ENCODE results near the gene CD14.
"Not testable (repeated sequence)": the region's sequence is repeated elsewhere in the genome, so short reads cannot be mapped to it uniquely, and the experiment has no call there.

CD14 gene

DNA sequence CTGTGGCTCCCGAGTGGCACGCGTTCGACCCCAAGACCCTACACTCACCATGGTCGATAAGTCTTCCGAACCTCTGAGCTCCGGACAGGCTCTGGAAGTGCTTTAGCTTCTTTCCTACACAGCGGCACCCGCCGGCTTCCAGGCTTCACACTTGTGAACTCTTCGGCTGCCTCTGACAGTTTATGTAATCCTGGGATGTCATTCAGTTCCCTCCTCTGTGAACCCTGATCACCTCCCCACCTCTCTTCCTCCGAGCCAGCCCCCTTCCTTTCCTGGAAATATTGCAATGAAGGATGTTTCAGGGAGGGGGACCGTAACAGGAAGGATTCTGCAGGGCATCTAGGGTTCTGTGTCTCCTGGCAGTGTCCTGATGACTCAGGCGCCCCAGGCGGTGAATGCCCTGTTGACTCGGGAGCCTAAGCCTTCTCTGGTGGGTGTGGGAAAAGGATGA lies at the start of gene CD14:
TSS of gene CD14 (minus strand) at position 155 of the 451 bp plus-strand sequence. CDS start at position 51, 104 bp downstream.
- DNase-seq (ENCODE audit: low read depth), result no peak

DNA sequence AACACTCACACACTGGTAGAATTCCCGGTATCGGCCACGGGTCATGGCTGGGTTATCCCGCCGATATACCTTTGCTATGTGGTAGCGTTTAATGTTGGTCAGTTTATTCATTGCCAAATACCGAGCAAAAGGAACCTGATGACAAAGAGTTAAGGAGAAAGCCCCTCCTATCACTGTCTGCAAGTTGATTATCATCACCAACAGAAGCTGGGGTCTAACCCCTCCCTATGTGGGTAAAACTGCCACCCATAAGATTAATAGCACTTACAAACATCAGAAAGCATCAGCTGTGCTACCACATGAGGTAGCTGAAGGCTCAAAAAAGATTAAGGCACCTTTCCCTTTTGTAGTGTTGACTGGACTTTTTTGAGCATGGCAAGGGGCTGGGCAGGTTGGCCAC lies 46.0 kb upstream of the CD14 start:
- no peak for DNase-seq (ENCODE audit: low read depth)

DNA sequence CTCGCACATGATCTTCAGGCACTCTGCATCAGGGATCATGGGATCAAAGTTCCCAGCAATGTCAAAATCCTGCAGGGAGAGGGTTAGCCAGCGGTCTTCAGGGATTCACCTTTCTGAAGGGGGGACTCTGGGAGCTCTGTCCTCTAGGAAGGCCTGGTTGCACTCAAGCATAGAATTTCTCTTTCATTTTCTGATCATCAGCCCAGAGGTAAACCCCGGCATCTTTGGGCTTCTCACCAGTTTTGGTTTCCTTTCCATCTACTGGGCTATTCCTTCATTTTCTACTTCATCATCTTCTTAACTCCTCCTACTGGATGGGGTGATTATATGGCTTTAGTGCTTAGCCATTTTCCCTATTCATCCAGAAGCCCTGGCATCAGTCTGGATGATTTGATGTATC lies 45.0 kb upstream of the CD14 start:
- DNase-seq (ENCODE audit: low read depth), result no peak

DNA sequence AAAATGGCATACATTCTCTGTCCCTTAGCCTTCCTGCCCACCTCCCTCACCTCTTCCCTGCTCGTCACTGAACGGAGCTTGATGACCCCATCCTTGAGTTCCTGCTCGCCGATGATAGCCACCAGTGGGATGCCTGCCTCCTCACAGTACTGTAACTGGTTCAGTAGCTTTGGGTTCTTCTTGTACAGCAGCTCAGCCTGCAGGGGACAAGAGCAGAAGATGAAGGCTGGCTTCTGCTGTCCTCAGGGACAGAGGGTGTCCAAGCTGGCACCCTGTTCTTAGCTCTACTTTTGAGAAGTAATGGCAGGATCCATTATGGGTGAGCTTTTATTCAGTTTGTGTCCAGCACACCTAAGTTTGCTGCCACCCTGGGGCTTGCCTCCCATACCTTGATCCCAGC lies 41.7 kb upstream of the CD14 start:
- no peak for DNase-seq (ENCODE audit: low read depth)

DNA sequence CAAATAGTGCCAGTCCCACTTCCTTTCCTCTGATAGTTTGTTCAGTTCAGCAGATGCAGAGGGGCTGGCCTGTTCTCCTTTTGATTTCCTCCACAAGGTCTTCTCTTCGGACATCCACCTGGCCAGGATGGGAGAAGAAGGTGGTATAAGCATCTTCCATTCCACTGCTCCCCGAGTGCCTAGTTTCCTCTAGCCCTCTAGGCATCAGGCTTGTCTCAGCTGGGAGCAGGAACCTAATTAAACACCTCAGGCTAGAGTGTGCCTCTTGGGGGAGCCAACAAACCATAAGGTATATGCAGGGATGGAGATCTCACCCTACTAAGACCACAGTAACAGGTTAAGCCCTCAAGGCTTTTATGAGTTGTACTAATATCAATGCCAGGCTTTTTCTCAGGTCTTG lies 41.2 kb upstream of the CD14 start:
- no peak for DNase-seq (ENCODE audit: low read depth)

DNA sequence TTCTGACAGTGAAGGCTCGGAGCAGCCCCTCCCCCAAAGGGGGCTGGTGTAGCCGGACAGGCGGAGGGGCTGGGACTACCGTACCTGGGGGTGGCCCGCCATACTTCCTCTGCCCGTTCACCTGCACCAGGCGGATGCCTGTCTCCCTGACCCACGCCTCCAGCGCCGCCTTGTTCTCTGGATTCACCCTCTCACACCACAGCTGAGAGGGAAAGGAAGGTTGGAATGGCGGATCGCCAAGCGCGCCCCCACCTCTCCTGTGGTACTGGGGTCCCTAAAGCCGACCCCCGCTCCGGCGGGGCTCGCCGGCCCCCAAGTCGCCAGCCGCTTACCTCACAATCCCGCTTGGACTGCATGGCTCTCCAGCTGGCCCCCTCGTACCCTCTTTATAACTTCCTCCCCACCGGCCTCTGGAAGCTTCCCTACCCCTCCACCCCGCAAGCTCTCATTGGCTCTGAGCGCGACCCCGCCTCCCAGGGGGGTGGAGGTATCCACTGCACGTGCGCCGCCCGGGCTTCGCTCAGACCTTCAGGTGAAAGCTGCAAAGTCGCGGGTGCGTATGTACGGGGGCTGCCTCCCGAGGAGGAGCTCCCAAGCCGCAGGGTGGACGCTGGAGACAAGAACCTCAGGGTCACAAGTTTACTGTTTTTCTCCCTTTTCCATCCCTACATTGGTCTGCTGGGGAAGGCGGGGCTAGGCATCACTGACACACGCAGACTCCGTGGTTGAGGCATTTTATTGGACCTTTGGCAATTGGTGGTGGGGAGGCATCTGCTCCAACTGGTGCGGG lies 40.4 kb upstream of the CD14 start, which contains the start of gene DND1:
TSS of gene DND1 (minus strand) at position 390 of the 790 bp plus-strand sequence. CDS start at position 356, 34 bp downstream.
- DNase-seq (ENCODE audit: low read depth), result no peak

DNA sequence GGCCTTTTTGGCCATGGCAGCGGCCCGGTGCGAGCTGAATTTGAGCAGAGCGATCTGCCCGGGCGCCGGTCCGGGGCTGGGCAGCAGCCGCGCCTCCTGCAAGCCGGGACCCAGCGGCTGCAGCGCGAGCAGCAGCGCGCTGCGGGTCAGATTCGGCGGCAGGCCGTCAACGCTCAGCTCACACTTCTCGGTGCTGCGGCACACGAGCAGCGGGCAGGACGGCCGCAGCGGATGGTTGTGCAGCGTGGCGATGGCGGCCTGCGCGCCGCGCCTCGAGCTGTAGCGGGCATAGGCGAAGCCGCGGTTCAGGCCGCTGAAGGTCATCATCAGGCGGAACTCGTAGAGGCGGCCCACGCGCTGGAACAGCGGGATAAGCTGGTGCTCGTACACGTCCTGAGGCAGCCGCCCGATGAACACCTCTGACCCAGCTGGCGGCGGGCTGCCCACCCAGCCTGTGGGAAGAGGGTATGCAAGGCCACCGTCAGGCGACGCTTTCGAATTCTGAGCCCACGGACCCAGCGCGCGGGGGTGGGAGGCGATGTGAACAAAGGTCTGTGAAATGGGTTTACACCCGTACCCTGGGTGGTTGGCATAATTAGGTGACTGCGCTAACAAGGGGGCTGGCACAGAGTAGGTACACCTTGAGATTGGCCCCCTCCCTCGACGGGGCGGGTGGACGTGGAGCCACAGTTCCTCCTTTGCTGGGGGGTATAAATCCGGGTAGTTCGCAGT lies 39.6 kb upstream of the CD14 start:
- DNase-seq (ENCODE audit: low read depth), result no peak

DNA sequence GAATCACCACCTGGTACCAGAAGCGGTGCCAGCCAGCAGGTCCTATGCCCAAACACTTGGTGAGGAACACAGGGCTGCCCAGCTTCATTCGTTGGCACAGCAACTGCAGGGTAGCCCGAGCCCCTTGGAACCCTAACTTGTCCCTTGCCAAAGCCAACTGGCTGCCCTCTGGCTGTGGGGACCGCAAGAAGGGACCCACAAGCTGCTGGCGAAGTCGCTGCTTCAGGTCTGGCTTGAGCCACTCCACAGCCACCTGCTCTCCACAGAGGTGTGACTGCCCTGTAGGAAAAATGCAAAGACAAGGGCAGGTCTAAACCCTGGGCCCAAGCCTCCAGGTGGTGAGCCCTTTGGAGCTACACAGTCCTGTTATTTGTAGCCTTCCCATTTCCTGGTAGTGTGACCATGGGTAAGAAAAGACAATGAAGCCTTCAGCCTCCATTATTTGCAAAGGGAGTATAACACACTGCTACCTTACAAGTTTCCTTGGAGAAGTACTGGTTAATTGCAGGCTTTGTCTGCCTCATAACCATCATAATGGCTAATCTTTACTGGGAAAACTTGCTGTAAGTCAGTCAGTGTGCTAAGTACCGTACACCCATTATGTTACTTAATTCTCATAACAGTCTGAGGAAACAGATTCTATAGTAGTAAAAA lies 38.6 kb upstream of the CD14 start:
- DNase-seq (ENCODE audit: low read depth), result no peak

DNA sequence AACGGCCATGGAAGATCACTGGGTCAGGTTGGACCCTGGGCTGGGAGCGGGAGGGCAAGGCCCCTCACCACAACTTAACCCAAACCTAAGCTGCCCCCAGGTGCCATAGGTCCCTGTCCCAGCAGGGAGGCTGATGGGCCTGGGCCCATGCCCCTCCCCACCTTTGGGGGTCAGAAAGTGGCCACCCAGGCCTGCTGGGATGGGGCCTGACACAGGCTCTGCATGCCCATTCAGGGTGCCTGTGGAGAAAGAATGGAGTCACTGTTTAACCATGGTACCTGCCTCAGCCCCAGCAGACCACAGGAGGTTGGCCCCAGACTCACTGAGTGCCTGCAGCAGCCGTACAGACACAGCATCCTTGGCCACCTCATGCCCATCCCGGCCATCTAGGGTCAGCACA lies 38.1 kb upstream of the CD14 start:
- DNase-seq (ENCODE audit: low read depth), result not testable (repeated sequence)

DNA sequence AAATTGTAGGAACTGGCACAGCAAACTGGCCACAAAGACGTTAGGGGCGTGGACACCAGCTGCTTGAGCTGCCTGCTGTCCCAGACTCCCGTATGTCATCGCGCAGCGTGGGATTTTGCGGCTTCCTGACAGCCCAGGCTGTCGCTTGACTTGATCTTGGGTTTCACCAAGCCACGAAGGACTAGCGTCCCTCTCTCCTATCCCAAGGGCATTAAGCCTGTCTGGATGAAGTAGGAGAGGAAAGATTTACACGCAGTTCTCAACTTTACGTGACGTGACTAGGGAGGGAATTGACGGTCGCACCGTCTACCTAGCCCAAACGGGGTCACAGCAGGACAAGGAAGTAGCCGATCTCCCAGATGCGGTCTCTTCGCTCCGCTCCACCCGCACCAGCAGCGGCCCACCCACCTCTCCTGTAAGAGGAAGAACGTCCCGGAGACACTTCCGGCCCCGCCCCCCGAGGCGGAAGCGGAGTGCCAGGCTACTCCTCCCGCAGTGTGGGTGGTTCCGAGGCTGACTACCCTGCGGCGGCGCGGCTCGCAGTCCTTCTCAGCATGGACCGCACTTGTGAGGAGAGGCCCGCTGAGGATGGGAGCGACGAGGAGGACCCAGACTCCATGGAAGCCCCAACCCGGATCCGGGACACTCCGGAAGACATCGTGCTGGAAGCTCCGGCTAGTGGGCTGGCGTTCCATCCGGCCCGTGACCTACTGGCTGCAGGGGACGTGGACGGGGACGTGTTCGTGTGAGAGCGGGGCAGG lies 31.6 kb upstream of the CD14 start, which contains the start of gene WDR55:
TSS of gene WDR55 (plus strand) at position 546 of the 761 bp plus-strand sequence. CDS start at position 555, 9 bp downstream.
- peak; percentile 78 for DNase-seq (ENCODE audit: low read depth)

DNA sequence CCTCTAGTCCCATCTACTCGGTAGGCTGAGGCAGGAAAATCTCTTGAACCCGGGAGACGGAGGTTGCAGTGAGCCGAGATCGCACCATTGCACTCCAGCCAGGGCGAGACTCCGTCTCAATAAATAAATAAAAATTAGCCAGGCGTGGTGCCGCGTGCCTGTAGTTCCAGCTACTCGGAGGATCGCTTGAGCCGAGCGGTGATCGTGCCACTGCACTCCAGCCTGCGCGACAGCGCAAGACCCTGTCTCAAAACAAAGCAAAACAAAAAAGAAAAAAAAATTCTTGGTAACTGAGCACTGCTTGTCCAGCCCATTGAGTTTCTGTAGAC lies 31.0 kb upstream of the CD14 start:
- DNase-seq (ENCODE audit: low read depth), result no peak

DNA sequence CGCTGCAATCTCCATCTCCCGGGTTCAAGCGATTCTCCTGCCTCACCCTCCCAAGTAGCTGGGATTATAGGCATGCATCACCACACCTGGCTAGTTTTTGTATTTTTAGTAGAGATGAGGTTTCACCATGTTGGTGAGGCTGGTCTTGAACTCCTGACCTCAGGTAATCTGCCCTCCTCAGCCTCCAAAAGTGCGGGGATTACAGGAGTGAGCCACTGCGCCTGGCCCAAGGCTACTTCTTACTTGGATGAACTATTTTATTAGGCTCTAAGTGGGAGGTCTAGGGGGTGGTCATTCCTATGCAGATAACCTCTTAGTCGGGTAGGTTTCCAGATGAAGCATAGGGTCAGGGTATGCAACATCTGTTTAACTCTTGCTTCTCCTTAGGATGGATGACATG lies 27.4 kb upstream of the CD14 start:
- DNase-seq (ENCODE audit: low read depth), result not testable (repeated sequence)

DNA sequence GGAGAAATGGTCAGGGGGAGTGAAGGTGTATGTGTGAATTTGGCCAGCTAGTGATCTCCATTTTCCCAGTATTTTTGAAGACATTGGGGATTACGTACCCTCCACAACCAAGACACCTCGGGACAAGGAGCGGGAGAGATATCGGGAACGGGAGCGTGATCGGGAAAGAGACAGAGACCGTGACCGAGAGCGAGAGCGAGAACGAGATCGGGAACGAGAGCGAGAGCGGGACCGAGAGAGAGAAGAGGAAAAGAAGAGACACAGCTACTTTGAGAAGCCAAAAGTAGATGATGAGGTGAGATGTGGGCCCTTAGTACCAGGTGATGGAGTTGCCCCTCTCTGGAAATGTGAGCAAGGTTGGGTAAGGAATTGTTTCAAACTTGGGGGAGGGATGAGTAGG lies 25.9 kb upstream of the CD14 start:
- no peak for DNase-seq (ENCODE audit: low read depth)

DNA sequence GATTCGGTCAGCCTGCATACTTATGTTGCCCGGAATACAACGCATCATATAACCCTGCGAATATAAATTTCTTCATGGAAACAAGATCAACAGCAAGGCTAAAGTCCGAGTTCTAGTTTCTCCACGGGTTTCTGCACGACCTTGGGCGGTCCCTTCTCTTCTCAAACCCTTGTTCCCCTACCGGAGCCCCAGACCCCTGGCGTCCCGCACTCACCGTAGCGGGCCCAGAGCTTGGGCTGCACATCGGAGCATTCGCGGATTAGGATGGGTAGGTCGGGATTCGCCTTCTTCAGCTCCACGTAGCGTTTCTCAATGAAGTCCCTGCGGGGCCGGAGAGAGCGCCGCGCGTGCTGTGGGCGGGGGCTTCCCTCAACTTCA lies 14.1 kb upstream of the CD14 start:
- DNase-seq (ENCODE audit: low read depth), result no peak

DNA sequence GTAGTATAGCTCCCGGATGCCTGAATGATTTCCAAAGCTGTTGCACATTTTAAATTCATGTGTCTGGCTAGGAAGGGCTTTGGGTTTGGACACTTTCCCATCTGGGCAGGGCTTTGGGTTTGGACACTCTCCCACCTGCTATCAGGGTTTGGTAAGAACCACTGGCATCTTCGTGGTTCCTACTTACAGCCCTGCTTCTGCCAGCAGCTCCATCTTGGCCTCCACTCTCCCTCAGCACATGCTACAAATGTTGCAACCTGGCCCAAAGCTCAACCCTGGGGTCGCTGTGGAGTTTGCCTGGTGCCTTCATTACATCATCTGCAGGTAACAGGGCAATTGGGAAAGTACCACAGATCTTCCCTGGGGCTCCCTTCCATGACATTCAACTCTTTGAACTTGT lies 9.7 kb upstream of the CD14 start:
- DNase-seq (ENCODE audit: low read depth), result no peak

DNA sequence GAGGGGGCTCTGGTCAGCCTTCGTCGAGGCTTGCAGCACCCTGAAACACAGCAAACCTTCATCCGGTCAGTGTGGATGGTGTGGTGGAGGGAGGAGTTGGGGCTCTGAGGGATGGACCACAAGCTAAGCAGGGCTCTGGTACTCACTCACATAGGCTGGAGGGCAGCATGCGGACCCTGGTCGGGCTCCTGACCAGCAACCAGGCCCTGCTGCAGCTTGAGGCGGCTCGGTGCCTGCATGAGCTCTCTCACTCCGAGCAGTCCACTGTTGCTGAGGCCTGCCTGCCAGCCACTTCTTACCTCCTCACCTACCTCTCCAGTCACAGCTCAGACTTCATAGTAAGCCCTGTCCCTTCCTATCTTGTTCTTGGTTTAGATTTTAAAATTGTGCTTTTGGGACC lies 8.7 kb upstream of the CD14 start:
- no peak for DNase-seq (ENCODE audit: low read depth)

DNA sequence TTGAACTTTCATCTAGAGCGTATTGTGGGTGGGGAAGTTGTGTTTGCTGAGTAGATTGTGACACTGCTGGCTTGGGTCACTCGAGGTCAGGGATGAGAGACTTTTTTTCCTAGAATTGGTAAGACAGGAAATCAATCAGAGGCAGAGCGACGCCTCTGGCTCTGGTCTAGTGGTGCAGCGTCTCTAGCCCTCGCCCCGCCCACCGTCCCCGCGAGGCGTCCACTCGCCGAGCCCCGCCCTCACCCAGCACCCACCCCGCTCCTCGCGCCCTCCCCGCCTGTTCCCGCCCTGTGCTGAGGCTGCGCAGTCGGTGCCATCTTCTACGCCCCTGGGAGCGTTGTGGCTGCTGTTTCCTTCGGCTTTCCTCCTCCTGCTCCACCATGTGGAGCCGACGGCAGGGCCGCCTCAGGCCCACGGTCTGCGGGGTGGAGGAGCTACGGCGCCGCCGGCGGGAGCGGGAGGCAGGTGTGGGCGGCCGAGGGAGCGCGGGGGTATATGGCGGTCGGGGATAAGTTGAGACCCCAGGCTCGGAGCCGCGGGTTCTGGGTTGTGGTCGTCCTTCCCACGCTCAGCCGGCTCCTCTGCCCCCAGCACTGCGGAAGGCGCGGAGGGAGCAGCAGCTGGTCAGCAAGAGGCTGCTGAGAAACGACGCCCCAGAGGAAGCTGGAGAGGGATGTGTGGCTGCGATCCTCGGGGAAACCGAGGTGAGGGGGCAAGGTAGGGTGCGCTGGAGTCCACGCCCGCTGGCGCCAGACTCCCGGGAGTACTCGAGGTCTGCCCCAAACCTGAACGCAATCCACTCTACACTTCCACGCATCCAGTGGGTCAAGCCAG lies 6.4 kb upstream of the CD14 start, which contains the start of gene TMCO6:
TSS of gene TMCO6 (plus strand) at position 304 of the 834 bp plus-strand sequence. CDS start at position 381, 77 bp downstream.
- peak; percentile 59 for DNase-seq (ENCODE audit: low read depth)

DNA sequence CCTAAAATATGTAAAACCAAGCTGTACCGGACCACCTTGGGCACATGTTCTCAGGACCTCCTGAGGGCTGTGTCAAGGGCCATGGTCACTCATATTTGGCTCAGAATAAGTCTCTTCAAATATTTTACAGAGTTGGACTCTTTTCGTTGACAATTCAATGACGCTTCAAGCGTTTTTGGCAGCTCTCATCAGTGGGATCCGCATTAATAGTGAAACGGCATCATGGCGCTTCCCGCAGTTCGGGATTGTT lies 5.8 kb upstream of the CD14 start:
- DNase-seq (ENCODE audit: low read depth), result not testable (repeated sequence)

DNA sequence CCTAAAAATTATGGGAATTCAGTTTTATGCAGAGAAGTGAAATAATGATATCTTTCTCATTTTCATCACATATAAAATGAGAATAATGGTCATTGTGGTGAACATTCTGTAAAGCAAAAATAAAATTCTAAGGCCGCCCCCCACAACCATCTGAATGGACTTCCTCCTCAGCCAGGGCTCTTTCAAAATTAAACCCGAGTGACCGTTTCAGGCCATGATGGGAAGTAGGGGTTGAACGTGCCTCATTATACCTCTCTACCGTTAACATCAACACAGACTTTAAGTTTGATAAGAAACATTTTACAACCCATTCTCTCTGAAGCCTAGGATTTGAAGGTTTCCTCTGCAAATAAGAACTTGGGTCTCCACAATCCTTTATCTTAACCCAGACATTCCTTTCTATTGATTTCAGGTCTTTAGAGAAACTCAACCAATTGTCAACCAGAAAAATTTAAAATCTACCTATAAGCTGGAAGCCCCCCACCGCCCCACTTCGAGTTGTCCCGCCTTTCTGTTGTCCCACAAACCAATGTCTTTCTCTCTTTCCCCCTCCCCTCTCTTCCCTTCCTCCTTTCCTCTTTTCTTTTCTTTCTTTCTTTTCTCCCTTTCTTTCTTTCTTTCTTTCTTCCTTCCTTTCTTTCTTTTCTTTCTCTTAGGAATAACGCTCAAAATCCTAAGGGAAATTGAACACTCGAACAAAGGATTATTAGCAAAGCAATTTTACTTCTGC lies 4.6 kb upstream of the CD14 start:
- DNase-seq (ENCODE audit: low read depth), result no peak

Measured in HS-5 (cell line).